OCI-LY1 (cell line): Measurements from ENCODE around the gene SF3B2.

Experiments used
- EZH2 ChIP-seq: fragments of 200-600 bp; sonication (generic), shearing (Covaris generic); IDR thresholded peaks from 2 replicates; pipeline ENCODE4 v1.8.0; 2017; ENCODE audit warnings: borderline replicate concordance, mixed run types, mild to moderate bottlenecking, antibody characterized with exemption, low read length, moderate library complexity, mixed read lengths
- TF ChIP-seq, protein P1 (sequence below): fragments of 200-600 bp; sonication (generic), shearing (Covaris generic); IDR thresholded peaks from 2 replicates; pipeline ENCODE4 v1.5.1; 2017; ENCODE audit warnings: mild to moderate bottlenecking, antibody characterized with exemption, low read length, moderate library complexity, mixed read lengths

DNA sequence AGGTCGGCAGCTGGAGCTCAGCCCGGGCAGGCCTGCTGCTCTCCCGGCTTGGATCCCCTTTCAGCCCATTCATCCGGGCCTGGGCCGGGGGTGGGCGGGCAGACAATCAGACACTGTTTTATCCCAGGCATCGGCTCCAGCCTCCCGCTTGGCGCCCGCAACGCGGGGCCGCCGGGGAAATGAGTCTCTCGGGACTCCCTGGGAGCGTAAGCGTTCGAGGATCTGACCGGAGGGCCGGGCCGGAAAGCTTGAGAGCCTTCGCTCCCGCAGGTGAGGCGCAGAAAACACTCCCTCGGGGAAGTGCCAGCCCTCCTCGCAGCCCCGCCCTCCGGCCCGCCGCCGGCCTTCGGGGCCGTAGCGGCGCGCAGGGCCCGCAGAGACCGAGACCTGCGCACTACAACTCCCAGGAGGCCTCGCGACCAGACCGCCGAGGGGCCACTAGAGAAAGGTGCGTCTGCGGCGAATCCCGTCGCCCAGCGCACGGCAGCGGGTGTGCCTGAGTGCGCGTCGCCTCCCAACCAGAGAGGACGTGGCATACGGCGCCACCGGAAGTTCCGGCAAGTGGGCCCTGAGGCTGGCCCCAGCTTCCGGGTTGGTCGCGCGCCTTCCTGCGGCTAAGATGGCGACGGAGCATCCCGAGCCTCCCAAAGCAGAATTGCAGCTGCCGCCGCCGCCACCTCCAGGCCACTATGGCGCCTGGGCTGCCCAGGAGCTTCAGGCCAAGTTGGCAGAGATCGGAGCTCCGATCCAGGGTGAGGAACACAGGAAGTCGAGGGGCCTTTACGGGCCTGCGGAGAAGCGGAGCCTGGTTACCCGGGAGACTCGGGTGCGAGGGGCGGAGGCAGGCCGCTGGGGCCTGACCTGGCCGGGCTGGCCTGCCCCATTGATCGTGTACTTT is at the start of gene SF3B2:
- TF ChIP-seq, protein P1, sequence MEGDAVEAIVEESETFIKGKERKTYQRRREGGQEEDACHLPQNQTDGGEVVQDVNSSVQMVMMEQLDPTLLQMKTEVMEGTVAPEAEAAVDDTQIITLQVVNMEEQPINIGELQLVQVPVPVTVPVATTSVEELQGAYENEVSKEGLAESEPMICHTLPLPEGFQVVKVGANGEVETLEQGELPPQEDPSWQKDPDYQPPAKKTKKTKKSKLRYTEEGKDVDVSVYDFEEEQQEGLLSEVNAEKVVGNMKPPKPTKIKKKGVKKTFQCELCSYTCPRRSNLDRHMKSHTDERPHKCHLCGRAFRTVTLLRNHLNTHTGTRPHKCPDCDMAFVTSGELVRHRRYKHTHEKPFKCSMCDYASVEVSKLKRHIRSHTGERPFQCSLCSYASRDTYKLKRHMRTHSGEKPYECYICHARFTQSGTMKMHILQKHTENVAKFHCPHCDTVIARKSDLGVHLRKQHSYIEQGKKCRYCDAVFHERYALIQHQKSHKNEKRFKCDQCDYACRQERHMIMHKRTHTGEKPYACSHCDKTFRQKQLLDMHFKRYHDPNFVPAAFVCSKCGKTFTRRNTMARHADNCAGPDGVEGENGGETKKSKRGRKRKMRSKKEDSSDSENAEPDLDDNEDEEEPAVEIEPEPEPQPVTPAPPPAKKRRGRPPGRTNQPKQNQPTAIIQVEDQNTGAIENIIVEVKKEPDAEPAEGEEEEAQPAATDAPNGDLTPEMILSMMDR, result no peak
- no peak for TF ChIP-seq EZH2
